Stimulated activated effector memory CD8-positive, alpha-beta T cell treated with anti-CD3 and anti-CD28 coated beads, Interleukin-12 subunit alpha, Interleukin-12 subunit beta, amount 100 ng/mL, for 72 hours (primary cell): ENCODE measurements around the gene PTPN13.

ENCODE experiments used
- ATAC-seq: fragments of 150-1000 bp; cut with Tn5 transposase; 2 replicates; pipeline ENCODE4 v1.10.0; 2021
- DNase-seq, 2 donors: peaks; one replicate each; pipeline ENCODE4 v3.0.0; 2021 to 2022; ENCODE audit warnings: low spot score in 2 of 2
- H3K27ac Mint-ChIP-seq: one replicate; pipeline ENCODE4 v1.8.0; 2022; ENCODE audit warnings: mild to moderate bottlenecking, mixed read lengths
- H3K36me3 Mint-ChIP-seq: one replicate; pipeline ENCODE4 v1.8.0; 2022; ENCODE audit warnings: mild to moderate bottlenecking, mixed read lengths
- H3K4me1 Mint-ChIP-seq: one replicate; pipeline ENCODE4 v1.8.0; 2022; ENCODE audit warnings: mixed read lengths
- H3K4me3 Mint-ChIP-seq: one replicate; pipeline ENCODE4 v1.8.0; 2022; ENCODE audit warnings: mild to moderate bottlenecking, mixed read lengths
- H3K9me3 Mint-ChIP-seq: one replicate; pipeline ENCODE4 v1.8.0; 2022; ENCODE audit warnings: mixed read lengths

PTPN13 gene

DNA sequence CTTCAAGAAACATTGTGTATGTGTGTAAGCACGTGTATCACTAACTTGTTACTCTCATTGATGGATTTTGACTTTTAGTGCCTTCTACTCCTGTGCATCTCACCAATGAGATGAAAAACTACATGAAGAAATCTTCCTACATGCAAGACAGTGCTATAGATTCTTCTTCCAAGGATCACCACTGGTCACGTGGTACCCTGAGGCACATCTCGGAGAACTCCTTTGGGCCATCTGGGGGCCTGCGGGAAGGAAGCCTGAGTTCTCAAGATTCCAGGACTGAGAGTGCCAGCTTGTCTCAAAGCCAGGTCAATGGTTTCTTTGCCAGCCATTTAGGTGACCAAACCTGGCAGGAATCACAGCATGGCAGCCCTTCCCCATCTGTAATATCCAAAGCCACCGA, 168.5 kb downstream of the PTPN13 start:
- DNase-seq (no peak), ATAC-seq (no peak)
- Mint-ChIP-seq H3K9me3 (no peaks in the 10 kb centered on the region), H3K36me3 (peaks cover under 1% of the 10 kb centered on the region), H3K27ac (no peak overlapping the region), H3K4me3 (no peak overlapping the region), H3K4me1 (no peaks in the 10 kb centered on the region)

DNA sequence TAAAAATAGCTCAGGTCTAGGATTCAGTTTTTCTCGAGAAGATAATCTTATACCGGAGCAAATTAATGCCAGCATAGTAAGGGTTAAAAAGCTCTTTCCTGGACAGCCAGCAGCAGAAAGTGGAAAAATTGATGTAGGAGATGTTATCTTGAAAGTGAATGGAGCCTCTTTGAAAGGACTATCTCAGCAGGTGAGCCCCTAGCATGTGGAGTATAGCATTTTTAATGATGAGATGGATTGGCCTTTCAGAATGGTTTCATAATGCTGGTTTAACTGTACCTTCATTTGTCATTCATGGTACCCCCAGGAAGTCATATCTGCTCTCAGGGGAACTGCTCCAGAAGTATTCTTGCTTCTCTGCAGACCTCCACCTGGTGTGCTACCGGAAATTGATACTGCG, 175.7 kb downstream of the PTPN13 start:
- H3K36me3 Mint-ChIP-seq, result peaks cover 19% of the 10 kb centered on the region
- no peak for DNase-seq
- H3K27ac Mint-ChIP-seq, result no peak overlapping the region
- no peak overlapping the region for H3K4me3 Mint-ChIP-seq
- no peaks in the 10 kb centered on the region for H3K9me3 Mint-ChIP-seq
- H3K4me1 Mint-ChIP-seq, result no peaks in the 10 kb centered on the region
- ATAC-seq, result no peak

DNA sequence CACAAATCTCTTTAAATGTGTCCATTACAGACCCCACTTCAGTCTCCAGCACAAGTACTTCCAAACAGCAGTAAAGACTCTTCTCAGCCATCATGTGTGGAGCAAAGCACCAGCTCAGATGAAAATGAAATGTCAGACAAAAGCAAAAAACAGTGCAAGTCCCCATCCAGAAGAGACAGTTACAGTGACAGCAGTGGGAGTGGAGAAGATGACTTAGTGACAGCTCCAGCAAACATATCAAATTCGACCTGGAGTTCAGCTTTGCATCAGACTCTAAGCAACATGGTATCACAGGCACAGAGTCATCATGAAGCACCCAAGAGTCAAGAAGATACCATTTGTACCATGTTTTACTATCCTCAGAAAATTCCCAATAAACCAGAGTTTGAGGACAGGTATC, 177.0 kb downstream of the PTPN13 start:
- Mint-ChIP-seq H3K27ac (no peak overlapping the region), H3K36me3 (peaks cover 19% of the 10 kb centered on the region), H3K9me3 (no peaks in the 10 kb centered on the region), H3K4me3 (no peak overlapping the region), H3K4me1 (no peaks in the 10 kb centered on the region)
- DNase-seq (no peak), ATAC-seq (no peak)

DNA sequence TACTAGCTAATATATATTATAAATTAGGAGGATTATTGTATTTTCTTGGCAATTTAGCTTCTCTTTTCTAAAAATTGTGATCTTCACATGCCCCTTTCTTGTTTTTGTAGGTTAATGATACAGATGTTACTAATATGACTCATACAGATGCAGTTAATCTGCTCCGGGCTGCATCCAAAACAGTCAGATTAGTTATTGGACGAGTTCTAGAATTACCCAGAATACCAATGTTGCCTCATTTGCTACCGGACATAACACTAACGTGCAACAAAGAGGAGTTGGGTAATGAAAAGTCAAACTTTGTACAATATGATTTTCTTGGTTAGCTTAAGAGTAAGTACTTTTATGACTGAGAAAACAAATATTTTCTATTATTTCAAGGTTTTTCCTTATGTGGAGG, 180.9 kb downstream of the PTPN13 start:
- Mint-ChIP-seq H3K4me1 (no peaks in the 10 kb centered on the region), H3K27ac (no peak overlapping the region), H3K4me3 (no peak overlapping the region), H3K9me3 (no peaks in the 10 kb centered on the region), H3K36me3 (no peaks in the 10 kb centered on the region)
- DNase-seq (no peak), ATAC-seq (no peak)

DNA sequence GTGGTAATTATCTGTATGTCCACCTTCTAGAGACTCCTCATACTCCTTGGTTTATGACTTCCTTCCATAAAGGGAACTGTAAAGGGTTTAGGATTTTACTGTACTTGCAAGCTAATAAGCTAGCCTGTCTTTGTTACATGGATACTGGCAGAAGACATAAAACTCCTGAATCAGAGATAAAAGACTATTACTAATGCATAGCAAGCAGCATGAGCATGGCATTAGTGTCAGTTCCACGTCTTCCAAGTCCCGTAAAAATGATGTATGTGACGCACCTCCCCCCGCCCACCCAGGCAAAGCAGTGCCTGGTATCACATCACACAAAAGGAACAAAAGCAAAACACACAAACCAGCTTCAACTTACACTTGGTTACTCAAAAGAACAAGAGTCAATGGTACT, 184.1 kb downstream of the PTPN13 start:
- Mint-ChIP-seq H3K4me3 (no peak overlapping the region), H3K4me1 (no peaks in the 10 kb centered on the region), H3K27ac (no peak overlapping the region), H3K9me3 (no peaks in the 10 kb centered on the region), H3K36me3 (peaks cover 5% of the 10 kb centered on the region)
- ATAC-seq (no peak), DNase-seq (no peak)

DNA sequence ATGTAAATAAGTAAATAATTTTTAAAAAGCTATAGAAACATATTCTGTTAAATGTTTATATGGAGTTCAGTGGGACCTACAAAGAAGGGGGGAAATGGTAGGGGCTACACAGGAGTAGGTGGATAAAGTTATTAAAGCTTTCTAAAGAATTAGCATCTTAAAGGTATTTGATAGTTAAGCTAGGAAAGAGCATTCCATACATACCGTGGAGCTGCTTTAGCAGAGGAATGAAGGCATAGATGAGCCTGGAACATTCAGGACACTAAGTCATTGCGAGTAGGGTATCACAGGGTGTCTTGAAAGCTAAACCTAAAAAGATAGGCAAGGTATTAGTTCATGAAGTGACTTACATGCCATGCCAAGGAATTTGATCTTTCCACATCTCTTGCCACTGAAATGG, 194.7 kb downstream of the PTPN13 start:
- ATAC-seq, result no peak
- Mint-ChIP-seq H3K9me3 (peaks cover 4% of the 10 kb centered on the region), H3K27ac (no peak overlapping the region), H3K4me3 (no peak overlapping the region), H3K4me1 (no peaks in the 10 kb centered on the region), H3K36me3 (peaks cover 20% of the 10 kb centered on the region)
- DNase-seq, result no peak

DNA sequence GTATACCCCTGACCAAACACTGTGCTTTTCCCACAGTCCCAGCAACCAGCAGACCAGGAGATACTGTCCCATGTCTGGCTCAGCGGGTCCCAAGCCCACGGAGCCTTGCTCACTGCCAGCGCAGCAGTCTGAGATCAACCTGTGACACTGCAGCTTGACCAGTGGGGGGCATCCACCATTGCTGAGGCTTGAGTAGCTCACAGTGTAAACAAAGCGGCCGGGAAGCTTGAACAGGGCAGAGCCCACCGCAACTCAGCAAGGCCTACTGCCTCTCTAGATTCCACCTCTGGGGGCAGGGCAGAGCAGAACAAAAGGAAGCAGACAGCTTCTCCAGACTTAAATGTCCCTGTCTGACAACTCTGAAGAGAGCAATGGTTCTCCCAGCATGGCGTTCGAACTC, 197.0 kb downstream of the PTPN13 start:
- no peaks in the 10 kb centered on the region for H3K4me1 Mint-ChIP-seq
- H3K36me3 Mint-ChIP-seq, result peaks cover 18% of the 10 kb centered on the region
- H3K9me3 Mint-ChIP-seq, result peaks cover 4% of the 10 kb centered on the region
- ATAC-seq (no peak), DNase-seq (no peak)
- H3K4me3 Mint-ChIP-seq, result no peak overlapping the region
- H3K27ac Mint-ChIP-seq, result no peak overlapping the region

DNA sequence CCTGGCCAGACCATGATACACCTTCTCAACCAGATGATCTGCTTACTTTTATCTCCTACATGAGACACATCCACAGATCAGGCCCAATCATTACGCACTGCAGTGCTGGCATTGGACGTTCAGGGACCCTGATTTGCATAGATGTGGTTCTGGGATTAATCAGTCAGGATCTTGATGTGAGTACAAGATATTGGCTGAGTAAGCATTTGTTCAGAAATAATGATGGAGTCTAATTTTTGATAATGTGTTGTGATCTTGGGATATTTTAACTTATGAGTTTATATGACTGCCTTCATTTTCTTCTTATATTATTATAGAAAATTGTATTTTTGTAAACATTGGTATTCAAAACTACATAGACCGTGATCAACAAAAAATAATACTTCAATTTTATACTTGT, 215.7 kb downstream of the PTPN13 start:
- no peak for ATAC-seq
- H3K9me3 Mint-ChIP-seq, result no peaks in the 10 kb centered on the region
- H3K36me3 Mint-ChIP-seq, result peaks cover 32% of the 10 kb centered on the region
- no peak overlapping the region for H3K4me3 Mint-ChIP-seq
- no peaks in the 10 kb centered on the region for H3K4me1 Mint-ChIP-seq
- H3K27ac Mint-ChIP-seq, result no peak overlapping the region
- DNase-seq, result no peak

DNA sequence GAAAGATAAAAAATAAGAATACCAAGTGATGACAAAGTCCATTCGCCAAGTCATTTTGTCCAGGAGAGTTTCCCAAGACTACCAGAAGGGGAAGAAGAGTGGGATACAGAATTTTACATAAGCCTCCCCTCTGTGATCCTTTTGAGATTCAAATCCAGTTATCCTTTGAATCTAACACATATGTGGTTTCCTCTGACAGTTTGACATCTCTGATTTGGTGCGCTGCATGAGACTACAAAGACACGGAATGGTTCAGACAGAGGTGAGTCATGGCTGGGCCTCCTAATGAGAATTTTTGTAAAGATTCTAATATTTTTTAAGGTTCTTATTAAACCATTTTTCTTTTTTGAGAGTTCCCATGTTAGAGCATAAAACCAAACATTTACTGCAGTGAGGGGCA, 216.7 kb downstream of the PTPN13 start:
- no peak overlapping the region for H3K27ac Mint-ChIP-seq
- H3K4me3 Mint-ChIP-seq, result no peak overlapping the region
- no peaks in the 10 kb centered on the region for H3K9me3 Mint-ChIP-seq
- DNase-seq (no peak), ATAC-seq (no peak)
- H3K36me3 Mint-ChIP-seq, result peaks cover 32% of the 10 kb centered on the region
- no peaks in the 10 kb centered on the region for H3K4me1 Mint-ChIP-seq

DNA sequence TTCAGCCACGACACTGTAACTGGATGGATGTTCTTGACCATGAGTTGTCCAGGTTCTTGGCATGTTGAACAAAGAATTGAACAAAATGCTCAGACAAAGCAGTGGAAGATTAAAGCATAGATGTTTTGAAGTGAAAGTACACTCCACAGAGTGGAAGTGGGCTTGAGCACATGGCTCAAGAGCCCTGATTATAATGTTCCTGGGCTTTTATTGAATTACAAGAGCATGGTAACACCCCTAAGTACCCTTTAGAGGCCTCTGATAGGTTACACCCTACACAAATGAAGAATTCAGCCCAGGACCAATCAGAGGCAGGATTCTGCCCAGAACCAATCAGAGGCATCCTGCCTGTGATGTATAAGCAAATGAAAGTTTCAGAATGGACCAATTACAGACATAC, 221.5 kb downstream of the PTPN13 start:
- no peak overlapping the region for H3K27ac Mint-ChIP-seq

DNA sequence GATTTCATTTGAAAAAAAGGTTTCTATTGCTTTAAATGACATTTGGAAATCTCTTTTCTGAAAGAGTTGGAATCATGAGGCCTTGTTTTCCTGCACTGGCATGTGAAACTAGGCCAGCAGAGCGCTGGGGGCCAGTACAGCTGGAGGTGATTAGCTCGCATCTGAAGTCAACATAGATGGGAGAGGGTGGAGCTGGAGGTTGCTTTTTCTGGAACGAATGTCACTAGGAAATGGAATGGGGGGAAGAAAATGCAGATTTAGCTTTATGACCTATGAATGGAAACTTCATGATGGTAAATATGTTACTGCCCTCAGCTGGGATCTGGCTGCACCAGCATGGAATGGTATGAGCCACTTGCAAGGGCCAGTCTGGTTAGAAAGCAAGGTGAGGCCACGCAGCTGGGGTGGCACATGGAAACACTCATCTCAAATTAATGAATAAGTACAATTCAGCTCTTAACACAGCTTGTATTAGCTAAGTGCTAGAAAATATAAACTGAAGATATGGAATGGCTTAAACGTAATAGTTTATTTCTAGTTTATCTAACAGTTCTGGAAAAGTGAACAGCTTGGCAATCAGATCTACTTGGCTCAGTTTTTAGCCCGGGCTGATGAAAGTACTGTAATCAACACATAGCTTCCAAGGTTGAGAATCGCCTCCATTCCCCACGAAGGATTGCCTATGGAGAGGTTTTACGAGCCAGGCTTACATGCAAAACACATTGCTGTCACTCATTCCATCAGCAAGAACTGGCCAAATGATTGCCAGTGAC, 222.6 kb downstream of the PTPN13 start:
- no peaks in the 10 kb centered on the region for H3K9me3 Mint-ChIP-seq
- H3K4me1 Mint-ChIP-seq, result no peaks in the 10 kb centered on the region
- no peak overlapping the region for H3K27ac Mint-ChIP-seq
- no peak for ATAC-seq
- H3K36me3 Mint-ChIP-seq, result peaks cover 26% of the 10 kb centered on the region
- no peak overlapping the region for H3K4me3 Mint-ChIP-seq
- DNase-seq, result no peak

More for the DNA sequence above, 221.5 kb downstream of the PTPN13 start:
- Mint-ChIP-seq H3K4me3 (no peak overlapping the region), H3K36me3 (peaks cover 26% of the 10 kb centered on the region), H3K4me1 (no peaks in the 10 kb centered on the region), H3K9me3 (no peaks in the 10 kb centered on the region)
- DNase-seq (no peak), ATAC-seq (no peak)

DNA sequence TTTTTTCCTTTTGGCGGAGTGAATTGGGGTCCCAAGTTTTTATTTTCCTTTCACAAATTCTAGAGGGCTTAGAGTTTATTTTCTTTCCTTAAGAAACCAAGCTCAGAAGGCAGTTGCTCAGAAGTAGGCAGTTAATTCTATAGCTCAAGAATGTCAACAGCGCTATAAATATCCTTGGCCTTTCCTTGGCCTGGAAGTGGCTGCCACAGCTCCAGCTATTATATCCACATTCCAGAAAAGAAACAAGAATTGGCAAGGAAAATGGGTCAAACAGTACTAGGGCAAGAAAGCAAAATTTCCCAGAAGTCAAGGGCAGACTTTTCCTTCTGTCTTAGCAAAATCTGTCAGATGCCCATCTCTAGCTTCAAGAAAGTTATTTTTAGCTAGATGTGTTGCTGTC, 224.1 kb downstream of the PTPN13 start:
- DNase-seq (no peak), ATAC-seq (no peak)
- Mint-ChIP-seq H3K36me3 (peaks cover 15% of the 10 kb centered on the region), H3K9me3 (no peaks in the 10 kb centered on the region), H3K27ac (no peak overlapping the region), H3K4me1 (no peaks in the 10 kb centered on the region), H3K4me3 (no peak overlapping the region)

DNA sequence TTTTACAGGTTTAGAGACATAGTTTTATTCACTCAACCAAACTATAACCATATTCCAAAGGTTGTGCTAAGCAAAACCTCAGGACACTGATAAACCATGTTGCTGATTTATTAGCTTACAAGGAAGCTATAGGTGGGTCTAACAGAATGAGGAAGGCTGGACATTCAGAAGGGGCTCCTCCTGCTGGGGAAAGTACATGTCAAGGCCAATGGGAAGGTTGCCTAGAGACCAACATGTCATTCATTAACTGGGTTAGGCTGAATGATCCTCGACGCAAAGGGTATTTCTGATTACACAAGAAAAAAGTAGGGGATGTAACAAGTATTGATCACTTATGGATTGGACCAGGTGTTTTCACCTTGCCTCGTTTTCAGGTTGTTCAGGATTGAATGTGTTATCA, 224.7 kb downstream of the PTPN13 start:
- Mint-ChIP-seq H3K36me3 (peaks cover 9% of the 10 kb centered on the region), H3K4me3 (no peak overlapping the region), H3K9me3 (no peaks in the 10 kb centered on the region), H3K4me1 (no peaks in the 10 kb centered on the region), H3K27ac (no peak overlapping the region)
- DNase-seq (no peak), ATAC-seq (no peak)

DNA sequence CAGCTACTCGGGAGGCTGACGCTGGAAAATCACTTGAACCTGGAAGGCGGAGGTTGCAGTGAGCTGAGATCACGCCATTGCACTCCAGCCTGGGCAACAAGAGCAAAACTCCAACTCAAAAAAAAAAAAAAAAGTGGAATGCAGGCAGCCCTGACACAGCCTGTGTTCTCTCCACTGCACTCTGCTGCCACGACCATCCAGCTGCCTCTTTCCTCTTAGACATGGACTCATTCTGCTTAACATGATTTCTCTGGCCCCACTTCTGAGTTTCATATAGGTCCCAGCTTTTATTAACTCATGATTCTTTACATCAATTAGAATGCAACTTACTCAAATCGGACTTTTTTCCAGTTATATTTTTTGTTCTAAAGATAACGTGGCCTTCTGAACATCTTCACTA, 225.4 kb downstream of the PTPN13 start:
- no peak for DNase-seq
- ATAC-seq, result no peak
- Mint-ChIP-seq H3K27ac (no peak overlapping the region), H3K4me1 (no peaks in the 10 kb centered on the region), H3K4me3 (no peak overlapping the region), H3K9me3 (no peaks in the 10 kb centered on the region), H3K36me3 (peaks cover 2% of the 10 kb centered on the region)

DNA sequence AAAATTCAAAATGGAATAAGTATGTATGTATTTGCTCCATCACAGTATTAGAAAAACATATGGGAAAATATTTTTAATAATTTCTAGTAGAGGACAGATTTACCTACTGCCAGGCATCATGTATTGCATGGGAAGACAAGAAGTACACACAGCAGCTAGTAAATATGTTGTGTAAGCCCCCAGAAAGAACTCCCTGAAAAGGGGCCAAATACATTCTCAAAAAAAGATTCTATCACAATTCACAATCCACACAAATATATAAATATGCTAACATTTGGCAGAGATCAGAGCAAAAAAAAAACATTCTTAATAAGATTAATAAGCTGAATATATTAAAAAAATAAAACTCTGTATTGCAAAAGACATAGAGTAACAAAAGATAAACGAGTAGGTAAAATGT, 227.0 kb downstream of the PTPN13 start:
- H3K27ac Mint-ChIP-seq, result no peak overlapping the region
- ATAC-seq, result no peak
- no peaks in the 10 kb centered on the region for H3K36me3 Mint-ChIP-seq

DNA sequence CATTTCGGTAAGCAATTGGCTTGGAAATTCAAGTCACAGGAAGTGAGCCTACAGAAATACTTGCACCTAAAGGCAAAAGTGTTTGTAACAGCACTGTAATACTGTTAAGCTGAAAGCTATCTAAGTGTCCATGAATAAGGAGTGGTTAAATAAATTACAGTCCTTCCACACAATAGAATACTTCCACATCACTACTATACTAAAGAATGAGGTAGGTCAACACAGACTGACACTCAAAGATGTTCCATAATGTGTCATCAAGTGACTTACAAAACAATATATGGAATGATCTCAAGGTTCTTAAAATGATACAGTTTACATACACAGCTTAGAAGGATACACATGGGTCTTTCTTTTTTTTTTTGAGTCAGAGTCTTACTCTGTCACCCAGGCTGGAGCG, 228.0 kb downstream of the PTPN13 start:
- DNase-seq (no peak), ATAC-seq (no peak)
- no peak overlapping the region for H3K27ac Mint-ChIP-seq
- H3K4me3 Mint-ChIP-seq, result no peak overlapping the region
- H3K36me3 Mint-ChIP-seq, result no peaks in the 10 kb centered on the region
- no peaks in the 10 kb centered on the region for H3K9me3 Mint-ChIP-seq
- H3K4me1 Mint-ChIP-seq, result no peaks in the 10 kb centered on the region

More for the DNA sequence above, 227.0 kb downstream of the PTPN13 start:
- H3K9me3 Mint-ChIP-seq, result no peaks in the 10 kb centered on the region
- no peaks in the 10 kb centered on the region for H3K4me1 Mint-ChIP-seq
- H3K4me3 Mint-ChIP-seq, result no peak overlapping the region
- DNase-seq, result no peak

DNA sequence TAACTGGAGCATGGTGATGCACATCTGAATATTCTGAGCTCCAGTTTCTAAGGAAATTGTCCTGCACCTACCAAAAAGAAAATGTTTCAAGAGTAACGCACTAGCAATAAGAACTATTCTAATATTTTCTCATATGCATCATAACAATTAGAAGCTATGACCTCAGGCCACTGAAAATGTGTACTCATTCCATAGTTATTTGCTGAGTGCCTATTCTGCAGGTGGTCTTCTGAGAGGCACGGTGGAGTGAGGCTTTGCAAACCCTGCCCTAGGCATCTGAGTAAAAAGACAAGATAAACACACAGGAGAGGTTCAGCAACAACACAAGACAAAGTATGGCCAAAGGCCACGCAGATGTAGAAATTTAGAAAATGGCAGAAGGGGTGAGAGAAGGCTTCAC, 231.4 kb downstream of the PTPN13 start:
- Mint-ChIP-seq H3K4me3 (no peak overlapping the region), H3K4me1 (no peaks in the 10 kb centered on the region), H3K9me3 (no peaks in the 10 kb centered on the region), H3K36me3 (no peaks in the 10 kb centered on the region), H3K27ac (no peak overlapping the region)
- no peak for ATAC-seq
- no peak for DNase-seq
